EH (cell line): ENCODE measurements around the gene COL4A1.

ENCODE experiments used
- DNase-seq: peaks from one replicate; pipeline ENCODE4 v3.0.0-alpha.2; 2015; ENCODE audit warnings: low read depth

COL4A1 gene

DNA sequence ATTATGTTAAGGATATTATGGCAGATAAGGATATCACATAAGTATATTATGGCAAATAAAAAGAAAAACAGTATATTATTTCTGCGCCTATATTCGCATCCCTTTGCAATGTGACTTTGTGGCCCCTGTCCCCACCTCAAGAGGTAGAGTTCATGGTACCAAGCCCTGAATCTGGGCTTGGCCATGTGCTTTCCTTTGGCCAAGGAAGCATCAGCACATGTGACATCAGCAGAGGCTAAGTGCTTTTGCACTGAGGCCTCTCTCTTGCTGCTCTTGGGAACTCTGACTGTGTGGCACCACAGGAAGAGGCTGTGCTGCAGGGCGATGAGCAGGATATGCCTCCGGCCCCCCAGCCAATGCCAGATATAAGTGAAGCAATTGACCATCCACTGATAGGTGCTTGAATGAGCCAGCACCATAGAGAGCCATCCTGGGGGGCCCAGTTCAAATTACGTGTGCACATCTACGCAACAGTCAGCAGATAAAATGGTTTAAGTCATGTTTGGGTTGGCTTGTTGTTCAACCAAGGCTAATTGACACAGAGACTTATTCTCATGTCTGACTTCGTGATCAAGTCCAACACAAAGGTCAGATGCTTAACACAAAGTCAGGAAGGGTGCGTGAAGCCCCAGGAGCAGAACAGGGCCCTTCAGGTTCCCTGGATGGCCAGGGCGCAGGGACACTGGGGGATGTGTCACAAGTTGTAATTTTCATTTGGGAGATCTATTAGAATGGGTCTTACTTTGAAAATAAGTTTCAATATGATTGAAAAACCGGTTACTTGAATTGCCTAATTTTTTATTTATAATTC lies 173.3 kb downstream of the COL4A1 start:
- no peak for DNase-seq

DNA sequence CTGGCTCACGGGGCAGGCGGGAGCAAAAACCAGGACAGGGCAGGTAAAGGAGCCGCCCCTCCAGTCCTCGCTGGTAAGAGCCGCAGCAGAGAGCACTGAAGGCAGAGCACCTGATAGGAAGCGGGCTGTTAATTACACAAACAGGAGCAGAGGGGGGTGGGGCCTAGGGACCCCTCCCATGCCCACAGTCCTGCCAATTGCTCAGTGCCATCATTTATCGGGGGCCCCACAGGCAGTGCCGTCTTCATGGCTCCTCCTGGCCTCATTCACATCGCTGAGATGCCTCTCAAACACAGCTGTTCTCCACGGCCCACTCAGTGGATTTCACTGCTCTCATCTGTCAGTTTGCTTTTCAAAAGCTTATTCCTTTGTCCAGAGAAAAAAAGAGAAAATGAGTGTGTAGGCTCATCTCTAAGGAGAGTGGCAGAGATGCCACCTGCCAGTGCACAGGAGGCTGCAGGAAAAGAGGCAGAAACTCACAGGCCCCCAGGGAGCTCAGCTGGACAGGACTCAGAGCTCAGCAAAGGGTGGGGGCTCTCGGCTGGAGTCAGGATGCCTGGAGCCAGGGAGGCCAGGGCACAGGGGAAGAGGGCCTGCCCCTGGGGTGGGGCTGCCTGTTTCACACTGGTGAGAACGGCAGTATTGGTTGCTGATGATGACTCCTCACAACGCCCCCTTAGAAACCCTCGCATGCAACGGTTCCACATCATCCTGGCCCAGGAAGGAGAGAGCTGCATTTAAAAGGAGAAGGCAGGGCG lies 174.6 kb downstream of the COL4A1 start:
- peak; percentile 7 for DNase-seq

DNA sequence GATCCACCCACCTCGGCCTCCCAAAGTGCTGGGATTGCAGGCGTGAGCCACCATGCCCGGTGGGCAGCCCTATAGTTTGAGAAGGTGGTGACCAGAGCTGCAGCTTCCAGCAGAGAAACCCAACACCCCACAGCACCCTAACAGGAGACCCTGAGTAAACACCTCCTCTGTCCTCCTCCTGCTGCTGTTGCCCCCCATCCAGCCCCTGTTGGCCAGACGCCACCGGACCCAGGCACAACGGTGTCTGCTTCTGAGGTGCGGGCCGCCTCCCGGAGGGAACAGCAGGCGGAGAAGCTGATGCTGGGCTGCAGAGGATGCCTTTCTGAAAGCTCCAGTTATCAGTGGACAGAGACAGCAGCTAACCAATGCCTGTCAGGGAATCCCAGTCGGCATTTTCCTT lies 175.5 kb downstream of the COL4A1 start:
- DNase-seq = peak; percentile 1

DNA sequence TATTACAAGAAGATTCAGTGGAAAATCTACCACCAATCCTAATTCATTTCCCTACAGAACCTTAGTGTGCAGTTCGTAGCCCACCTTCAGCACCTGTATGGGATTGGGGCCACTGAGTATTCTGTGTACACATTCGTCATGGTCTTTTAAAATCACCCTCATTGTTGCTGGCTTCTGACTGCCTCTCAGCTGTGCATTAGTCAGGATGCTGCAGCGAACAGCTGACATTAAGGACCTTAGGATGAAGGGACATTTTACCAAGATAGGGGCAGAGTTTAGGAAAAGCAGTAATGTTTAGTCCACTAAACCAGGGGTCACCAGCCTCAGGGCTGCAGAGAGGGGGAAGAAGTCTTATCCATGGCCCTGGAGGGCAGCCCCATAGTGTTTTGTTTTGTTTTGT lies 176.5 kb downstream of the COL4A1 start:
- peak; percentile 2 for DNase-seq

DNA sequence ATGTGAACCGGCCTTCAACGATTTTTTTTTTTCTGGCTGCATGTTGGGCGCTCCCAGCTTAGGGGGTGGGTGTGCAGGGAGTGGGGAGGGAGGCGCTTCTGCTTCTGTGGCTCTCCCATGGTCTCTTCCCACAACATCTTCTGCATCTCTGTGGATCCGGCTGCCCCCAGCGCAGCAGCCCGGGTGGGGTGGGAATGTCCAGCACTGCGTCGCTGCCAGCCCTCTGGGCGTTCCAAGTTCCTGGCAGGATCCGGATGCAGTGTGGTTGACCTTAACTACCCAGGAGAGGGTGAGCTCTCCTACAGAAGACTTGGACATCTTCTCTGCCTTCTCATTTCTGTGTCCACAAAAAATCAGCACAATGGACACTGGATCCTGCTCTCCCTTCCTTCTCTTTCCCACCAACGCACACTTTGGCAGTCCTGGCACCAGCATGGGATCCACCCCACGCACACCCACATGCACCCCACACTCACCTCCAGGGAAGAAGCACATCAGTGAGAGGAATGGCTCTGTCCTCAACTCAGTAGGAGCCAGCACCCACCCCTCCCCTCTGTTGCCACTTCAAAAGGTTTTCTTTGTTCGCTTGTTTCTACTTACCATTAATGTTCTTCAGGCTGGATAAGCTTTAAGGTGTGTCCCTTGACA lies 177.3 kb downstream of the COL4A1 start:
- no peak for DNase-seq

DNA sequence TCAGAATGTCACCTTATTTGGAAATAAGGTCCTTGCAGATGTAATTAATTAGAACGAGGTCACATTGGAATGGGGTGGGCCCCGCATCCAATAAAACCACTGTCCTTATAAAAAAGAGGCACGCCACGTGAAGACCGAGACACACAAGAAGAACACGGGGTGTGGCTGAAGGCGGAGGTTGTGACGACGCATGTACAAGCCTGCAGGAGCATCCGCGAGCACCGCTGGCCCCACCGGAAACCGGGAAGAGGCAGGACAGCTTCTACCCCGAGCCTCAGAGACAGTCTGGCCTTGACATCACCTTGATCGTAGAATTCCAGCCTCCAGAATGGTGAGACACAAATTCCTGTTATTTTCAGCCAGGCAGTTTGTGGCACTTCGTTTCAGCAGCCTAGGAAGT lies 177.9 kb downstream of the COL4A1 start:
- no peak for DNase-seq

DNA sequence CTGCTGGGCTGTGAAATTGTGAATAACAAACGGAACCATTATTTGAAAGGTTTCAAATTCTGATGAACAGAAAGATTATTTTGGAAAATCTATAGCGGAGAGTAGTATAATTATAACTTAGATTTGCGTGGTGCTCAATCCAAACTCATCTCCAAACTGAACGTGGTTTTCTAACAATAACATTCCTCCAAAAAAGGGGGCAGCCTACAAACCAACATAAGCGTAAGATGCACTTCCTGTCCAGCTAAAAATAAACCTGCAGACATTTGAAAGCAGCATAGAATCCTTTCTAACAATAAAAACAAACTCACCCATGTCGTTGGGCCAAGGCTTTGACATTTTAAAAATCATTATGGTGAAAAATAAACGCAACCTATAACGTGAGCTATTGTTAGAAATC lies 178.4 kb downstream of the COL4A1 start:
- peak; percentile 49 for DNase-seq

DNA sequence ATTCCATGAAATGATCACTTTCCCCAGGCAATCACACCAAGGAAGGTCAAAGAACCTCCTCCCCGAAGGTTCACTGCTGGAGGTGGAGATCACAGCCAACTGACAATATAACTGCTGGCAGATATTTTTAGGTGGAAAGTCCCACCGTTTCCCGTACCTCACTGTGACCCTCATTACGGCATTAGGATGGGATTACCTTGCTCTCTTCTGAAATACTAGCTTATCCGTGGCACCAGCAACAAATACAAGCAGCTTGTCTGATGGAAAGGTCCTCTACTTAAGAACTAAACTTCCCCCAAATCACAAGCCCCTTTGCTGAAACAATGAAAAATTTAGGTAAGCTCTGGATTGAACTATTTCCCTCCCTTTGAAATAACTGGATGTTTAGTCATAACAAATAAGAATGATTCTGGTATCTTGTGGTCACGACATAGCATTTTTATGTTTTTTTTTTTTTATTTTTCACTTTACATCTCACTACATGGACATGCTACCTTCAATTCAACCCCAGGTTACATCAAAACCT lies 178.9 kb downstream of the COL4A1 start:
- DNase-seq = peak; percentile 63

DNA sequence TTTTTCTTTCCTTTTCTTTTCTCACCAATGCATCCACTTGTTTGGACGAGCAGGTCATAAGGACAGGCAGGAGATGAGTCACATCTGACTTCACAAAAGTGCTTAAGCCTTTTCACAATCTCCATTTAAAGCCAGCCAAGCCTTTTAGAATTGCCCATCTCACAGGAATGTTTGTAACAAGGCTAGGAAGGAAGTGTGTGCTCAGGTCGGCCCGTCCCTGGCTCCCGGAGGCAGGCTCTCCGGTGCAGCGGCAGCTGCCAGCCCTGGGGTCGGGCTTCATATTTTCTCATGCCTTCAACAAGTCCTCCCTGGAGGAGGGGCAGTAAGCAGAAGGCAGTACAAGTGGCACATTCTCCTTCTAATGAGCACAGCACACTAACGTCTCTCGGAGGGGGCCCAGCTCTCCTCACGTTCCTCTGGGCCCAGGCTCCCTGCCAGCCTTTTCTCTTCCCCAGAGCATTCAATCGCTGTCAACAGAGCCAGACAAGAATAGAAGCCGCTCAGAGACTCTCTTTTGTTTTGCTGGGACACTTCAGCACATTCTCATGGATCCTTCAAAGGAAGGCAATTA lies 180.5 kb downstream of the COL4A1 start:
- DNase-seq = peak; percentile 96

DNA sequence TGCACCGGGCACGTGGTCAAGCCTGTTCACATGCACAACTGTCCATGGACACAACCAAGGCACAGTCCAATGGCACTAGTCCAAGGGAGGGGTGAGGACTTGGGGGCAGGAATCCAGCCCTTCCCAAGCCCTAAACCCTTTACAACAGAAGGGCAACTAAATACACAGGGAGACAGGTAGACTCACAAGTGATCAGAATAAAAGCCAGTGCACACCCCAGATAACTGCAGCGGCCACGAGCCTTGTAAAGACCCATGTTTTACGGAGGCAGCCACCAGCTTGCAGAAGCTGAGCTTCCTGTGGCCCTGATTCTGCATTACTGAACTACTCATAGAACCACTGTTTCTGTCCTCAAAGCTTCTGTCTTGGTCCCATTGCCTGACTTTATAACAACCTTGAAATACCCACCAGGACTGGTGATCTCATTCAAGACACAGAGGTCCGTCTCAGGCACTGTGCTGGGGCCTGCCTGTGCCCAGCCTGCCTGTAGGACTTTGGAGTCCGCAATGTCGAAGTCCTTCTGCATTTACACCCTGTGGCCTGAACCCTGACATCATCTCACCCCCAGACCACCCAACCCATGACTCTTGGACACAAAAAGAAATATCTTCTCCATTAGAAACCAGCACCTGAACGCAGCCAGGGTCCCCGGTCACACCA lies 181.2 kb downstream of the COL4A1 start:
- no peak for DNase-seq

DNA sequence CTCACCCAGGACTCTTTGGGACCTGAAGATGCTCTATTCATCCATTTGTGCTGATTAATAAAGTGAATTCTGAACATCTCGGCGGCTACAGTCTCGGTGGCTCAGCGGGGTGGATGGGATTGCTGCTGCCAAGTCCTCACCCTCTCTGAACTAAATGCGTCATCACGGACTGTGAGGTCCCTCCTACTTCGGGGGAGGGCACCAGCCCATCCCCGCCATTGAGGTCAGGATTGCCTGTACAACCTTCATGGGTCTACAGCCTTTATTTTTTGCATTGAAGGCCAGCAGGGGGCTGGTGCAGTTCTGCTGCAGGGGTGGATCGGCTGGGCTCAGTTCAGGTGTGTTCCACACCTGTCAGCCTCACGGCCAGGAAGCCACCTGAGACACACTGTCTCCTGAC lies 181.8 kb downstream of the COL4A1 start:
- DNase-seq = no peak

DNA sequence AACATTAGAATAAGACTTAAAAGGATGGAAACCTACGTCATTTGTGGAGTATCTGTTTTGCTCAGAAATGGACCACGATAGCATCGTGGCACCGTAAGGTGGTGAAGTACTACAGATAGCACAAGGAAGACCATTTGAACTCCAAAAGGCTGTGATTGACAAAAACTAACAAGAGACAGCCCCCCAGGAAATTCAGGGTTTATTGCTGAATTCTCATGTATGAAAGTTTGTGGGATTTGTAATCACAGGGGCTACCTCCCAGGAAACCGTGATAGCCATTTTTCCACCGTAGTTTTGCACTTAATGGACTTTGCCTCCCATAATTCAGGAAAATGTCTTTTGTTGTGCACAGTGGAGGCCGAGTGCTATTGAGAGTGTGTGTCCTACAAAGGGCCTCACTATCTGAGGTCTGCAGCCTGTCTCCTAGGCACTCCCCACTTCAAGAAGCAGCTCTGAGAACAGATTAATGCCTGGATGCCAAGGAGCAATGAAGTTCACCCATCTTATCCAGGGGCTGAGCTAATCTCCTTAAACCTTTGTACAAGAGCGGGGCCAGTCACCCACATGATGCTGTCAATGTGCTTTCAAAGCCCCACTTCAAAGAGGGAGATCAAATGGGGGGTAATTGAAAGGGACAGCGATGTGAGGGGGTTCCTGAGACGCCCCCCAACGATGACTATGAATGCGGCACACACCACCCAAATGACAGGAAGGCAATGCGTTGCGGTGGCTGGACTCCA lies 182.6 kb downstream of the COL4A1 start:
- DNase-seq = no peak

DNA sequence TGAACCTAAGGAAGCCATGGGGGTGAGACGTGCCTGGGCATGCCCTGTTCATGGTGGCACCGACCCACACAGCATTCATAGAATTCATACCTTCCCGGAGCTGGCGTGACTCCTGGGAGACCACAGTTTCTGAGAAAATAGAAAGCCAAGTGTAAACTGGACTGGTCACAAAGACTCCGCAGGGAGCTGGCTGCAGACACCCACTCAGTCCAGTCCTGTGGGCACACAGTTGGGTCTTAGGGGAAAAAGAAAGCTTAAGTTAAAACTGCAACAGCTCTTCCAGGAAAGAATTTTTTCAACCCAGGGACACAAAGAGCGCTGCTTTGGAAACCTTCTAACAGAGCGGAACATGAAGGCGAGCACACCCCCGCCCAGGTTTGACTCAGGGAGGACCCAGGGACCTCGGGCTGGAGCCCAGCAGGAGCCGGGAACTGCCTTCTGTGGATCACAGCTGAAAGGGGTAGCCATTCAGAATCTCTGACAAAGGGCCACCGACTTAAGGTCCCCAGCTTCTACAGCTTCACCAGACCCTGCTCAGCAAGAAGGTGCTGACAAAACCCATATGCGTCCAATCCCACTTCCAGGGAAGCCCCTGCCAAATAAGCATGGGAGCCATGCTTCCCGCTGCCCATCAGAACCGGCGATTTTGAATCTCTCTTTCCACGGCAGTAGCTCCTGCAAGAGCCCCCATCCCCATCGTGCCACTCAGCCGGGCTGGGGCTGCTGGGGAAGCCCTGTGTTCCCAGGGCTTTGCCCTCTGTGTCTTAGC lies 183.7 kb downstream of the COL4A1 start:
- no peak for DNase-seq

DNA sequence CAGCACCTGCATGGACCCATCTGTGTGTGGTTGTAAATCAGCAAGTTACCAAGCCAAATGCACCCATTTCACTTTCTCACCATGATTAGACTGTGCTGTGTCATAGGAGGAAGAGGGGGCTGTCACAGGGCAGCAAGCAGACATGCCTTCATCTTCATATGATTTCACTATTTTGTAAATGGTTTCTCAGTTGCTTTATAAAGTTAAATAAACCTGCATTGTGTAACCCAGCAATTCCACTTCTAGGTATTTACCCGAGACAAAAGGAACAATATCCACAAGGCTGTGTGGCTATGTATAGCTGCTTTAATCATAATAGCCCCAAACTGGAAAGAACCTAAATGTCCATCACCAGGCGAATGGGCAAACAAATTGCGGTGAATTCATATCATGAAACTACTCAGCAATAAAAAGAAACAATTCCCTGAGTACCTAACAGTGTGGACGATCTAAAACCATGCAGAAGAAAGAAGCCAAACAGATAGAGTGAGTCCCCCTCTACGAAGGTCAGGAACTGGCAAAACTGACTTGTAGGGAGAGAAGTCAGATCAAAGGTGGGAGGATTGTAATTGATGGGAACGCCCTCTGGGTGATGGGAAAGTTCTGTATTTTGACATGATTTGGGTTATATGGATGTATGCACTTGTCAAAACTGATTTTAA lies 185.4 kb downstream of the COL4A1 start:
- DNase-seq = no peak

DNA sequence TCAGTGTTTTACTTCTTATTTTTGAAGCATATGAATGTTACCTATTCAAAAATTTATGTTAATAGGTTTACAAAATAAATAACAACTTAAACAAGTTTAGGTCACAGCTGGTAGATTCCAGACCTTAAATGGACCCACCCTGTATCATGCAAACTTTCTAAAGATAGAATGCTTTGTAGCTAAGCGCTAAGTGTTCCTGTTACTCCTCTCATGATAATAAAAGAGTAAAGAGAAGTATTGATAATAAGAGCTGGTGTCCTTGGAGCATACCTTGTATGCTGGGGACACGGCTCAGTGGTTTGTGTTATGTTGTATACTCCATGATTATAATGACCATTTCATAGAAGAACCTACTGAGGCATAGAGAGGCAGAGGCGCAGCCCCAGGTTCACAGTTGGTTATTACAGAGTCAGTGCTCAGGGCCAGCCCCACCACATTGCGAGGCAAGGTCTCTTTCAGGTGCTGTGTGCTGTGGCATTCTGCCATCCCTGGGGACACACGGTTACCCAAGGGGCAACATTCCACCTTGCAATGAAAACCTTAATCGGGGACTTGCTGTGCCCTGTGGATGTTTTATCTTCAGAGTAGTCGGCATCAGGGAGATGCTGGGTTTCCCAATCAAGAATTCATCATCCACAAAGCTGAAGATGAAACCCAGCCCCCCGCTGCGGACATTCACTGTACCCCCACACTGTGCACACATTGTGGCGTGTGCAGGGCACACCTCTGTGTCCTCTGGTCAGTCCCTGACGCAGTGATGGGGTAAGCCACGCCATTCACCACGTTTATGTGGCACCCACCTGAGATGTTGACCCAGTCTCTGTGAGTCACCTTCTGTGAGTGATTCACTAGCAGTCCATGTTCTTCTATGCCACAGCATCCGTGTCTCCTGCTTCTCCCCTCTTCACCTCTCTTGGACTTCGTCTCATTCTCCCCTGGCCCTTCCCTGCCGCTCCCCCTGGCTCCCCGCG lies 186.7 kb downstream of the COL4A1 start:
- DNase-seq = no peak

DNA sequence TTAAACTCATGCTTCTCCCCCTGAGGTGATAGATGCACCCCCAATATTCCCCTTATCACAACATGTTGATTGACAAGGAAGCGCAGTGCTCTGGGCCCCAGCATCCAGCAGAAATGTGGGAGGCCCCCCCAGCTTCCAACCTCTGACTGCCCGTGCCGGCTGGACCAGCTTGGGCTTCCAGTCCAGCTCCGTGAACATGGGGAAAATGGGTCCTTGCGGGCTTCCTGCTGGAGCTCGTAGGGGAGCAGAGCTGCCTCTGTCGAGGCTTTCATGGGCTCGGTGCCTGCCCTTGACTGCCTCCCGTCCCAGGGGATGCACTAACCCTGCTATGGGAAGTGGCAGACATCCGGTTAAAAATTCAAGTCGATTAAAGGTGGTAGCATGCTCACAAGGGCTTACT lies 188.9 kb downstream of the COL4A1 start:
- no peak for DNase-seq

DNA sequence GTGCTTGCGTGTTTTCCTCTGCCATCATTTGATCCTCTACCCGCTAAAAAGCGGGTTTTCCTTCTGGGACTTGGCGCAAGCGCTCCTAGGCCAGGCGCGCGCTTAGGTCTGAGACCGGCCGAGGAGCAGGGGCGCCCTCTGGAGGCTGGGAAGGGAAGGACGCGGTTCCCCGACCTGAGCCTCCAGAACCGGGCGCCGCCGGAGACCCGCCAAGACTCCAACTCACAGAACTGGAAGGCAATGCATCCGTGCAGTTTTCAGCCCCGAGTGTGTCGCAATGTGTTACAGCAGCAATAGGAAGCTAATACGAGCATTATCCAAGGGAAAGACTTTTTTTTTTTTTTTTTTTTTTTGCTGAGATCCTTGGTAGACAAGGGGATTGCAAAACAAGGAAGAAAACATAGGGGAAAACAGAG lies 190.9 kb downstream of the COL4A1 start:
- peak; percentile 74 for DNase-seq

DNA sequence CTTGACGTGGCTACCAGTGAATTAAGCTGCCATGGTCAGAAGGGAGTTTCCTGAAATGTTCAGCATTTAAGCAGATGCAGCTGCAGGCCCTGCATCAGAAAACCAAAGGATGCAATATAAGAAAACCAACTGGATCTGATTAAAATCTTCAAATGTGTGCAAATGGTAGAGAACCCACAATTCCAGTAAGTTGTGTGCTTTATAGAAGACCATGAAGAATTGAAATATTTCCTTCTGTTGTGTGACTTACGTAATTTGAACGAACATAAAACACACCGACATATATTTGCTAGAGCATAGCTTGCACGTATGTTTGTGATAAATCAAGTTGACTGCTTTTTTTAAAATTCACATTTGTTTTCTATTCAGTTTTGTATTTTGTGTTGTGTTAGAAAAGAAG lies 191.4 kb downstream of the COL4A1 start:
- DNase-seq = no peak

DNA sequence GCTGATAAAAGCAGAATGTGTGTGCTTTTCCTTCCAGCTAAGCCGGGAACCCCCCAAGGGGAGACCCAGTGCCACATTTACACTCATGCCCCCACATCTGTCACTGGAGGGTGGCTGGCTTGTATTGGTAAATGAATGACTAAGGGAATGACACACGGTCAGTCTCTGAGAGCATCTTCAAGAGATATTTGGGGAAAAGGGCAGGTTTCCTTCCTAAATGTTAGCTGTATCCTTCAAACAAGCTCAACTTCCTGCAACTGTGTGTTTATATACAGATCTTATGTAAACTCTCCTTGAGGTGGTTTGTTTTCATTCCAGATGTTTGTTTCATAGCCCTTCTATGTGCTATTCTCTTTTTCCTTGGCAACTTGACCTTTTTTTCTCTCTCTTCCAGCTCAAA lies 192.6 kb downstream of the COL4A1 start:
- DNase-seq = peak; percentile 27
